SKM-1 treated with dmso at 0.1 percent for 144 hours (cell line): ENCODE measurements around the gene ITGA3.

ENCODE experiments used
- DNase-seq: peaks from one replicate; lab custom pipeline; 2025; ENCODE audit not compliant: unreplicated experiment; lab: John Stamatoyannopoulos, UW

ITGA3 gene

DNA sequence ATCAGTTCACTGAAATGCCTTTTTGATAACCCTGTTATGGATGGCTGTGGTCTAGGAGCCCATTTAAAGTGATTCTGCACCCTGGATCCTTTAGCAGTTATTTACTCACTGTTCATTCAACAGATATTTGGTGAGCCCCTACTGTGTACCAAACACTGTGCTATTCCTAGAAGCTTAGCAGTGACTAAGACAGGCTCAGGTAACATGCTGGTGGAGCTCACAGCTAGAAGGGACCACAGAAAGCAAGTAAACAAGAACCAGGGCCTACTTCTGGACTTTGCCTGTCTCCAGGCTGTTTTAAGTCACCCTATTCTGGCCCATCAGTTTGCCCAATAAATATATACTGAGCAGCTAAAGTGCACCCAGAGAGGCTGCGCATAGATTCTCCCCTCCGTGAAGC lies 11.1 kb downstream of the ITGA3 start:
- no peak for DNase-seq

GRCh38 chr17:50067996-50068395 lies 12.1 kb downstream of the ITGA3 start:
- no peak for DNase-seq

GRCh38 chr17:50070908-50071680 lies 15.2 kb downstream of the ITGA3 start:
- no peak for DNase-seq

- no peak for DNase-seq
Measured at GRCh38 chr17:50071692-50072091, 15.8 kb downstream of the ITGA3 start.

- DNase-seq: no peak
Measured at GRCh38 chr17:50072130-50072529, 16.2 kb downstream of the ITGA3 start.

GRCh38 chr17:50072925-50073324 lies 17.0 kb downstream of the ITGA3 start:
- no peak for DNase-seq

DNA sequence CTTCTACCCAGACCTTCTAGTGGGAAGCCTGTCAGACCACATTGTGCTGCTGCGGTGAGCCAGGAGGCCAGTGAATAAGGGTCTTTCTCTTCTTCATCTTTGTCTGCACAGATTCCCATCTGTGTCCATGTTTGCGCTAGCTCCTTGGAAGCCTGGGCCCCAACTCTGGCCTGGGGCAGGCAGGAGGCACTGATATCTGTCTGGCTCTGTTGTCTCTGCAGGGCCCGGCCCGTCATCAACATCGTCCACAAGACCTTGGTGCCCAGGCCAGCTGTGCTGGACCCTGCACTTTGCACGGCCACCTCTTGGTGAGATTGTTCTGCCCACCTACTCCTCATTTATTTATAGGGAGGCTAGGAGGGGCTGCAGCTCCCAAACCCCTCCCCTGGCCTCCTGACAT lies 18.3 kb downstream of the ITGA3 start:
- DNase-seq: no peak

- no peak for DNase-seq
Measured at GRCh38 chr17:50075446-50076032, 19.6 kb downstream of the ITGA3 start.

- DNase-seq: no peak
Measured at GRCh38 chr17:50076221-50076590, 20.3 kb downstream of the ITGA3 start.

GRCh38 chr17:50076591-50077235 lies 20.8 kb downstream of the ITGA3 start:
- no peak for DNase-seq

DNA sequence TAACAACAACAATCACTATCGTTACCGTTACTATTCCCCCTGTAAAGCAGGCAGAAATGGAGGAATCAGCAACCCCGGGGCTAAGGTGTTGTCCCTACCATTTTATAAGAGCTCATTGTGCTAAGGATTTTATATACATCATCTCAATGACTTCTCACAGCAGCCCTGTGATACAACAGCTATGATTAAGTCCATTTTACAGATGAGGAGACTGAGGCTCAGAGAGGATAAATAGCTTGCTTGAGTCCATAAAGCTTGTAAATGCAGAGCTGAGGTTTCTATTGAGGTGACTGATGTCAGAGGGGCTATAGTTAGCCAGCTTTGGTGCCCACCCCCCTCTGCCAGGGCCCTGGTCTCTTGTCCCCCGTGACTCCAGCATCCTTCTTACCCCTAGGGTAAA lies 22.5 kb downstream of the ITGA3 start:
- DNase-seq: no peak

- peak; percentile 76 for DNase-seq
Measured at GRCh38 chr17:50079334-50080095, 23.6 kb downstream of the ITGA3 start.

- no peak for DNase-seq
Measured at GRCh38 chr17:50080096-50080480, 24.2 kb downstream of the ITGA3 start.

GRCh38 chr17:50080827-50081226 lies 24.9 kb downstream of the ITGA3 start:
- no peak for DNase-seq

DNA sequence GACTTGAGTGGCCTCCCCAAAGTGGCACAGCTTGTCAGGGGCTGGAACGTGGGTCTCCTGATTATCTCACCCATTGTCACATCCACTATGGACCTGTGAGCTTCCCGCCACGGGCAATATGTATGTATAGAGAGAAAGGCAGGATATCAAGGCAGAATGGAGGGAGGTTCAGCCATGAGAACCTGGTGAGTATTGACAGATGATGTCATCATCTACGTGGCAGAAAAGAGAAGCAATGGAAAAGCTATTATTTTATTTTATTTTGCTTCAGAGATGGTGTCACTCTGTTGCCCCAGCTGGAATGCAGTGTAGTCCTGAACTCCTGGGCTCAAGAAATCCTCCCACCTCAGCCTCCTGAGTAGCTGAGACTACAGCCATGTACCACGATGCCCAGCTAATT lies 25.8 kb downstream of the ITGA3 start:
- DNase-seq: no peak

GRCh38 chr17:50087246-50087911 lies 31.5 kb downstream of the ITGA3 start:
- DNase-seq: peak; percentile 71

DNA sequence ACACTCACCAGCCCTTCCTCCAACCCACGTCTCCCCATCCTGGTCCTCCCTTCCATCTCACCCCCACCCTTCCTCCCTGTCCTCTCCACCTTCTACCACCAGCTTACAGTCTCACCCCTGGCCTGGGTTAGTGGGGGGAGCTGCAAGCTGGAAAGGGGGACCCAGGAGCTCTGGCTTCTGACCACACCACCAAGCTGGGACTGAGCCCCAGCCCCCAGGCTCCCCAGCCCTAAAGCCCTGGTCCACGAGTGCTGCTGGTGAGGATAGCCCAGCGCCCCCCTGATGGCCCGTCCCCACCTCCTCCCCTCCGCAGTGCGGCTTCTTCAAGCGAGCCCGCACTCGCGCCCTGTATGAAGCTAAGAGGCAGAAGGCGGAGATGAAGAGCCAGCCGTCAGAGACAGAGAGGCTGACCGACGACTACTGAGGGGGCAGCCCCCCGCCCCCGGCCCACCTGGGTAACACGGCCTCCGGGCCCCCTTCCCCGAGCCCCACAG lies 32.0 kb downstream of the ITGA3 start:
- DNase-seq: no peak

GRCh38 chr17:50088952-50089825 lies 33.3 kb downstream of the ITGA3 start:
- no peak for DNase-seq

GRCh38 chr17:50090071-50090470 lies 34.2 kb downstream of the ITGA3 start:
- no peak for DNase-seq
